HepG2 (cell line): ENCODE measurements around the gene EMID1. TPM values are rescaled to one million over a fixed set of nuclear protein-coding genes. Genes with fewer than 3 reads are reported as not detected.

ENCODE experiments used
- ARID2 ChIP-seq: sonication (generic); formaldehyde crosslinking; IDR thresholded peaks from 2 replicates; pipeline ENCODE4 v1.8.1; 2022; ENCODE audit warnings: mild to moderate bottlenecking, missing genetic modification reagents, borderline replicate concordance
- ATF4 ChIP-seq, 2 experiments: fragments of 450-650 bp in 1 of 2; sonication (generic) in 1 of 2; formaldehyde crosslinking; IDR thresholded peaks; 2 replicates each; pipeline versions ENCODE4 v1.5.0 to v1.8.0; 2020 to 2022; ENCODE audit warnings: mild to moderate bottlenecking in 1 of 2, missing genetic modification reagents in 1 of 2
- HDAC1 ChIP-seq: sonication (generic); formaldehyde crosslinking; IDR thresholded peaks from 2 replicates; pipeline ENCODE4 v1.5.1; 2020; ENCODE audit warnings: mild to moderate bottlenecking, missing genetic modification reagents
- HMGXB4 ChIP-seq, 2 experiments: sonication (generic) in 1 of 2; formaldehyde crosslinking in 1 of 2; IDR thresholded peaks; 2 replicates each; pipeline versions ENCODE4 v1.4.0 to v1.6.1; 2018 to 2020; ENCODE audit warnings: missing genetic modification reagents in 2 of 2, borderline replicate concordance in 1 of 2, low read depth in 1 of 2, mild to moderate bottlenecking in 1 of 2, missing biosample characterization in 1 of 2
- IRF9 ChIP-seq: sonication (generic); formaldehyde crosslinking; IDR thresholded peaks from 2 replicates; pipeline ENCODE4 v1.8.0; 2022; ENCODE audit warnings: missing genetic modification reagents, mild to moderate bottlenecking, borderline replicate concordance
- MTF2 ChIP-seq: sonication (generic); formaldehyde crosslinking; IDR thresholded peaks from 2 replicates; pipeline ENCODE4 v1.5.0; 2020; ENCODE audit warnings: missing genetic modification reagents, borderline replicate concordance
- NCOA5 ChIP-seq: sonication (generic); formaldehyde crosslinking; IDR thresholded peaks from 2 replicates; pipeline ENCODE4 v1.4.0; 2020; ENCODE audit warnings: missing genetic modification reagents
- TFDP1 ChIP-seq: IDR thresholded peaks from 2 replicates; pipeline ENCODE4 v1.6.1; 2016; ENCODE audit warnings: missing compliant biosample characterization, missing genetic modification reagents, borderline replicate concordance
- THAP9 ChIP-seq: sonication (generic); formaldehyde crosslinking; IDR thresholded peaks from 2 replicates; pipeline ENCODE4; 2020; ENCODE audit warnings: missing genetic modification reagents, mild to moderate bottlenecking, borderline replicate concordance
- ZNF253 ChIP-seq: sonication (generic); formaldehyde crosslinking; IDR thresholded peaks from 2 replicates; pipeline ENCODE4 v1.8.0; 2022; ENCODE audit warnings: mild to moderate bottlenecking, missing genetic modification reagents, borderline replicate concordance
- polyA plus RNA-seq, 8 experiments: library from polyadenylated mRNA; depleted of rRNA in 3 of 8; stranded (reverse) in 7 of 8; unstranded in 1 of 8; fragments of >200 nt; fragmentation: Illumina TruSeq in 4 of 8; extraction: Trizol in 4 of 8; gene quantifications; 2 replicates each; pipeline versions ENCODE4 v1.2.1 to v1.2.3, GENCODE V29; 2011 to 2016; ENCODE audit warnings: low read depth in 4 of 8, missing spikeins in 1 of 8, mixed read lengths in 1 of 8; ENCODE audit not compliant: insufficient read depth in 1 of 8
- total RNA-seq, 5 experiments: library from RNA; depleted of rRNA; stranded (reverse); fragments of >200 nt; fragmentation: Illumina TruSeq; extraction: Trizol; gene quantifications; 2 replicates each; pipeline ENCODE4 v1.2.3, GENCODE V29; 2016; ENCODE audit warnings: low read depth in 1 of 5
- TF ChIP-seq, protein P1 (sequence below): IDR thresholded peaks from 2 replicates; pipeline ENCODE4 v1.4.0; 2020; ENCODE audit warnings: mild to moderate bottlenecking, missing genetic modification reagents

EMID1 gene
- total and polyA plus RNA-seq, 2 of the 13 experiments (the other 11 are each of a cell fraction or from before 2014, with no cell fraction given), result 0.45 to 0.82 TPM

DNA sequence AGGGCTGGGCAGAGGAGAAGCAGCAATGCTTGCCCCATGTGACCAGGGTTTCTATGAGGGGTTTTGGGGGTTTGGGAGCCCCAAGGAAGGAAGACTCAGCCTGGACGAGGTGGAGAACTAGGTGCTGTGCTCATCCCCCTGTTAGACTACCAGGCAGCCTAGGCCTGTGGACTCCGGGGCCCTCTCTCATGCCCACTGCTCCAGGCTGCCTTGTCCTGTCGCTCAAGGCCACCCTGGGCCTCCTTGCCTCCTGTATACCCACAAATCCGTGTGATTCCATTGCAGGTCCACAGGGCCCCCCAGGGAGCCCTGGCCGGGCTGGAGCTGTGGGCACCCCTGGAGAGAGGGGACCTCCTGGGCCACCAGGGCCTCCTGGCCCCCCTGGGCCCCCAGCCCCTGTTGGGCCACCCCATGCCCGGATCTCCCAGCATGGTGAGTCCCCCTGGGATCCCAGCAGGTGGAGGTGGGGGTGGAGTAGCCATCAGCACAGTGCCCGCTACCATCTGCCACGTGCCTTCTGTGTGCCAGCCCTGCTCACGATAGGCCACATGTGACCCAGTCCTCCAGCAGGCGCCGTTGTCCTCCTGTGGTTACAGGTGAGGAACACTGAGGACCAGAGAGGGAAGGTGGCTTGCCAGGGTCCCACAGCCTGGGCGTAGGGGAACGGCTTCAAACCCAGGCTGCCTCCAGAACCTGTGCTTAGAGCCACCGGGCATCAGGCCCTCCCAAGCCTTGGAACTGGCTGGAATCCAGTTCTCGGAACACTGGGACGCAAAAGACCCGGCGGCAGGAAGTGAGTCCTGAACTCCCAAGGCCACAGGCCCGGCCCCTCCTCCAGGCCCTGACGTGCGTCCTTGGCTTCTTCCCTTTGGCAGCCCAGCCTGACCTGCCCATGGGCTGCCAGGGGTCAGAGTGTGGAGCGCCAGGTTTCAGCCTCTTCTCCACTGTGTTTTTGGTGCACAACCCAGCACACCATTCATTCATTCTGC is 26.6 kb downstream of the EMID1 start (continued):
- 0 out of 2 replicates have a peak, but pooled peaks have one; percentile 47 for TF ChIP-seq THAP9 (CRISPR knock-in tag)
- TF ChIP-seq TFDP1 (CRISPR knock-in tag), result peak; percentile 43; the same call in 1 of the 2 replicates
- peak; percentile 58; the same call in 1 of the 2 replicates for TF ChIP-seq IRF9
- no peak for TF ChIP-seq ATF4 (CRISPR knock-in tag; IDR thresholded peaks at IDR 0.05)
- no peak for TF ChIP-seq HMGXB4 (CRISPR knock-in tag; IDR thresholded peaks at IDR 0.05; ENCODE audit: borderline replicate concordance in 1 of 2, low read depth in 1 of 2)
- TF ChIP-seq, protein P1, sequence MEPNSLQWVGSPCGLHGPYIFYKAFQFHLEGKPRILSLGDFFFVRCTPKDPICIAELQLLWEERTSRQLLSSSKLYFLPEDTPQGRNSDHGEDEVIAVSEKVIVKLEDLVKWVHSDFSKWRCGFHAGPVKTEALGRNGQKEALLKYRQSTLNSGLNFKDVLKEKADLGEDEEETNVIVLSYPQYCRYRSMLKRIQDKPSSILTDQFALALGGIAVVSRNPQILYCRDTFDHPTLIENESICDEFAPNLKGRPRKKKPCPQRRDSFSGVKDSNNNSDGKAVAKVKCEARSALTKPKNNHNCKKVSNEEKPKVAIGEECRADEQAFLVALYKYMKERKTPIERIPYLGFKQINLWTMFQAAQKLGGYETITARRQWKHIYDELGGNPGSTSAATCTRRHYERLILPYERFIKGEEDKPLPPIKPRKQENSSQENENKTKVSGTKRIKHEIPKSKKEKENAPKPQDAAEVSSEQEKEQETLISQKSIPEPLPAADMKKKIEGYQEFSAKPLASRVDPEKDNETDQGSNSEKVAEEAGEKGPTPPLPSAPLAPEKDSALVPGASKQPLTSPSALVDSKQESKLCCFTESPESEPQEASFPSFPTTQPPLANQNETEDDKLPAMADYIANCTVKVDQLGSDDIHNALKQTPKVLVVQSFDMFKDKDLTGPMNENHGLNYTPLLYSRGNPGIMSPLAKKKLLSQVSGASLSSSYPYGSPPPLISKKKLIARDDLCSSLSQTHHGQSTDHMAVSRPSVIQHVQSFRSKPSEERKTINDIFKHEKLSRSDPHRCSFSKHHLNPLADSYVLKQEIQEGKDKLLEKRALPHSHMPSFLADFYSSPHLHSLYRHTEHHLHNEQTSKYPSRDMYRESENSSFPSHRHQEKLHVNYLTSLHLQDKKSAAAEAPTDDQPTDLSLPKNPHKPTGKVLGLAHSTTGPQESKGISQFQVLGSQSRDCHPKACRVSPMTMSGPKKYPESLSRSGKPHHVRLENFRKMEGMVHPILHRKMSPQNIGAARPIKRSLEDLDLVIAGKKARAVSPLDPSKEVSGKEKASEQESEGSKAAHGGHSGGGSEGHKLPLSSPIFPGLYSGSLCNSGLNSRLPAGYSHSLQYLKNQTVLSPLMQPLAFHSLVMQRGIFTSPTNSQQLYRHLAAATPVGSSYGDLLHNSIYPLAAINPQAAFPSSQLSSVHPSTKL (CRISPR knock-in tag), result peak; percentile 63
- peak; percentile 76 for TF ChIP-seq HDAC1 (CRISPR knock-in tag)
- TF ChIP-seq NCOA5, result no peak
- TF ChIP-seq ZNF253 (CRISPR knock-in tag), result no peak
- no peak for TF ChIP-seq MTF2 (CRISPR knock-in tag)
- no peak for TF ChIP-seq ARID2 (CRISPR knock-in tag)
